Bone marrow (tissue), 2 donors: ENCODE data around the gene FGF4.

Experiments used
- DNase-seq, 2 donors: peaks; one replicate each; lab custom pipeline; 2025; lab: John Stamatoyannopoulos, UW

FGF4 gene

DNA sequence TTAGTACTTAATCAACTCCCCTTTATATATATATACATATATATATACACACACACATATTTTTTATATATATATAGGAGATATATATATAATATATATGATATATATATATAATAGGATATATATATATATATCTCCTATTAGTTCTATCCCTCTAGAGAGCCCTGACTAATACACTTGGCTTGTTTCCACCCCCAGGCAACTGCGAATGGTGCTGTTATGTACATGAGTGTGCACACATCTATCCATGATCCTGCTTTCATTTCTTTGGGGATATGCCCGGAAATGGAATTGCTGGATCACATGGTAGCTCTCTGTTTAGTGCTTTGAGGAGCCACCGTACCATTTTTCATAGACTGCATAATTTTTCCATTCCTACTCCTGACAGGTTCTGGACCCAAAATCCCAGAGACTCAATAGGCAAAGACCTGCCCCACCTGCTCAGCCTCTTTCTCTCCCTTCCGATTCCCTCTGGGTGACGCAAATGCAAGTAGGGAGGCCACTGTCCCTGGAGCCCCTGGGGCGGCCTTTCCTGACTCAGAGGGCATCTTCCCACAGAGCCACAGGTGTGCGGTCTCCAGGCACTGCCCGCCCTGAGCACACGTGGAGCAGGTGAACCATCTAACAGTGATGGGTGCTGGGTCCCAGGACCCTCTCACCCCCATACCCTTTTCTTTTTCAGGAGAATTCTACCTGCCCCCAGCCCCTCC is 32.1 kb upstream of the FGF4 start:
- DNase-seq = no peak

- no peak for DNase-seq
Observed at GRCh38 chr11:69804769-69805508, 29.8 kb upstream of the FGF4 start.

- DNase-seq = no peak
Observed at GRCh38 chr11:69803604-69804218, 28.6 kb upstream of the FGF4 start.

GRCh38 chr11:69803022-69803421 is 27.9 kb upstream of the FGF4 start:
- no peak for DNase-seq

GRCh38 chr11:69802590-69802989 is 27.4 kb upstream of the FGF4 start:
- DNase-seq = no peak

DNA sequence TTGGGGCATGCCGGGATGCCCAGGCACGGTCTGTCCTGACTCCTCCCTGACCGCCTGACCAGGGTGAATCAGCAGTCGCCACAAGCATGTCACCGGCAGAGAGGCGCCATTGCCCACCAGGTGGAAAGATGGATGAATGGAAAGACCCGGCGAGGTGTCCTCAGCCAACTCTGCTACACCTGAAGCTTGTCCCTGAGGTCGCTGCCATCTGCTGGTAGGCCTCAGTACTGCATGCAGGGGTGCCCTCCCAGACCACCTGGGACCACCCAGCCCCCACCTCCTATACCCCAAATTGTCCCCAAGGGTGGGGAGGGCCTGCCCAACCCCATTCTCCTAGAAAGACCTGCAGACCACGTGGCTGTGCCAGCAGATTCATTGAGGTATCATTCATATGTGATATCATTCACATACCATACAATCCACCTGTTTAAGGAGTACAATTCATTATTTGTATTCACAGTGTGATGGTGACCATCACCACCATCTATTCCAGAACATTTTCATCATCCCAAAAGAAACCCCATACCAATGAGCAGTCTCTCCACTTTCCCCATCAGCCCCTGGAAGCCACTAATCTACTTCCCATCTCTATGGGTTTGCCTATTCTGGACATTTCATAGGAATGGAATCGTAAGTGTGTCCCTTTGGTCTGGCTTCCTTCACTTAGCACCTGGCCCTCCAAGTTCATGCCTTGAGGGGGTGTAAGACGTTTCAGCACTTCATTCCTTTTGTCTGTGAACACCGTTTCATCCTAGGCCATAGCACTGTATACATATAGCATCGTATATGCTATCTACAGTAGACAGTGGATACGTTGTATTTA is 26.6 kb upstream of the FGF4 start:
- DNase-seq = no peak

GRCh38 chr11:69800278-69800677 is 25.1 kb upstream of the FGF4 start:
- no peak for DNase-seq

DNA sequence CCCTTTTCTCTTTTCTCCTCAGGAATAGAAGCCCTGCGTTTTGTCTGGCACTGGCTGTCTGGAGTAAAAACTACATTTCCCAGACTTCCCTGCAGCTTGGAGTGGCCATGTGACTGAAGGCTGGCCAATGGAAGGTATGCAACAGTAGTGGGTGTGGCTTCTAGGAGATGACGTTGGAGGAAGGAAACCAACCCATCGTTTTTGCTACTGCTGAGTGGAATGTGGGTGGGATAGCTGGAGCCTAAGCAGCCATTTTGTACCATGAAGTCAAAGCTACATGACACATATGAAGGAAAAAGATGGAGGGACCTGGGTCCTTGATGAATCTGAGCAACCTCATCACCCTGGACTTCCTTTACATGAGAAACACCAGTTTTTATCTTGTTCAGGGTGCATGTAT is 24.4 kb upstream of the FGF4 start:
- no peak for DNase-seq

DNA sequence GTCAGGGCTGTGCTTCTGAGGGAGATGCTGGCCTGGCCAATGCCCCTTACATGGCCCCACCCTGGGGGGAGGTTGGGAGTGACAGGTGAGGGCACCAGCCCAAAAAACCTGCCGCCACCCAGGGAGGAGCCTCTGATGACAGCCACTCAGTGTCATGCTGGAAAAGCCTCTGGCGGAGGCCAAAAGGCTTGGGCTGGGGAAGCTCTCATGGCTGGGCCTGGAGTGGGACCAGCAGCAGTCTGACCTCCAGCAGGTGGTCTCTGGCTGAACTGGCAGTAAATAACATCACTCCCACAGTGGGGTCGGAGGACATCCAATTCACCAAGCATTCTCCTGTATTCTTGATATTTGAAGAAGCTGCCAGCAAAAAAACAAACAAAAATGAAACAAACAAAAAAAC is 24.0 kb upstream of the FGF4 start:
- no peak for DNase-seq

GRCh38 chr11:69797737-69798528 is 22.8 kb upstream of the FGF4 start:
- no peak for DNase-seq

DNA sequence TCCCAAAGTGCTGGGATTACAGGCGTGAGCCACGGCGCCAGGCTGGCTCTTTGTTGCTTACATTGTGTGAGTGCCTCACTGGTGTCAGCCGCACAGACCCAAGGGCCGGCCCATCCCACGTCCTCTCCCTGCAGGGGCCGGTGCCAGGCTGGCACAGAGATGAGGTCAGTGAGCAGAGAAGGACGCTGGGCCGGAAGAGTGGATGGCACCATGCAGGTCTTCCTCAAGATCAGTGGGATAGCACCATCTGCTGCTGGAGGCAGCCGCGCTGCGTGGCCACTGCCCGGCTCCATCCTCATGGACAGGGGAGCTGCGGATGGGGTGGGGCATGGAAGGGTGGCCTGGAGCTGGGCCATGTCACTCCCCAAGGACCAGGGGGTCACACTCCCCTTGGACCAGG is 22.0 kb upstream of the FGF4 start:
- DNase-seq = no peak

- DNase-seq = no peak
Observed at GRCh38 chr11:69796063-69796462, 20.9 kb upstream of the FGF4 start.

- DNase-seq = no peak
Observed at GRCh38 chr11:69791276-69792180, 16.4 kb upstream of the FGF4 start.

DNA sequence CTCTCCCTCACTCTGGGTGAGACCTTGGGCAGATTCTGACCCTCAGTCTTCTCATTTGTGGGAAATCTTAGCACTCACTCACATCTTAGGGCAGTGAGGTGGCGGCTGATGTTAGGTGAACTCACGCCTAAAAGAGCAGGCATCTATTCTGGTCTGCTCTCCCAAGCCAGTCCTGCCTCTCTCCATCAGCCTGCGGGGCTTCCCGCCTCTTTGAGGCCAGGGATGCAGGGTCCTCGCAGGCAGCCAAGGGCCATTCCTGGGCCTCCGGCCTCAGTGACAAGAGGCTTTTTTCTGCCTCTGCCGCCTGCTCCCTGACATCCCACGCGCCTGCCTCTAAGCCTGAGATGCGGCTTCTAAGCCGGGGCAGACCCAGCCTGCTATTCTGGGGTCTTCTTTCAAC is 13.8 kb upstream of the FGF4 start:
- DNase-seq = no peak

- DNase-seq = no peak
Observed at GRCh38 chr11:69787906-69788305, 12.8 kb upstream of the FGF4 start.

DNA sequence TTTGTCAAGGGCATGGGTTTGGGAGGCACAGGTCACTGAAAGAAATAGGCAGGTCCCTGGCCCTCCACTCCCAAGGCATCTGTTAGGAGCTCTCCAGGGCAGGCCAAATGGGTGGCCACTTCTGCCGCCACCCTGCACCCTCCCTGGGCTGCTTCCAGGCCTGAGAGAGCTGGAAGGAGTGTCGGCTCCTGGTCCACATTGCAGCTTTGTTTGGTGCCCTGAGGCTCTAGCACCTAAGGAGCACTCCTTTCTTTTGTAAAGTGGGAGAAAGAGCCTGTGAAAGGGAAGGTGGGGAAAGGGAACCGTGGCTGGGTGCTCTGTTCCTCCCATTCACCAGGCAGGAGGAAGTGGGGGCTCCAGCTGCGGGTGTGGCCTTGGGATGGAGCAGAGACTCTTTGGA is 12.3 kb upstream of the FGF4 start:
- DNase-seq = no peak

GRCh38 chr11:69781241-69781640 is 6.1 kb upstream of the FGF4 start:
- DNase-seq = no peak

DNA sequence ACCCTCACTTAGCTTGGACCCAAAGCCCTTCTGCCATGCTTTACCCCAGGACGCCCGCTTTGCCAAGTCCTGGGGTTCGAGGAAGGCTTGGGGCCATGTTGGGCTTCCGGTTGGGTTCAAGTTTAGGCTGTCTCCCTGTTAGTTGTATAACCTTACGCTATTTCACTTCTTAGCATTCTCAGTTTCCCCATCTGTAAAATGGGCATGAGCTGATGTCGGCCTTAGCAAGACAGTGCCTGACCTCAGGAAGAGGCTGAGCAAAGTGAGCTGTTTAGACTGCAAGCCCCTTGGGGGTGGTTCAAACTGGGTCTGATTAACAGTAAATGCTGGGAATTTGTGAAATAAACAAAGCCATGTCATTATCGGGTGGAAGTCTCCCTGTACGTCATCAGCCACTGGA is 3.2 kb upstream of the FGF4 start:
- no peak for DNase-seq

GRCh38 chr11:69774354-69775162 is 583 bp downstream of the FGF4 start:
- DNase-seq = no peak
